ENCODE results near the gene ST3GAL2.
"Not testable (repeated sequence)": the region's sequence is repeated elsewhere in the genome, so short reads cannot be mapped to it uniquely, and the experiment has no call there.

Gene ST3GAL2

DNA sequence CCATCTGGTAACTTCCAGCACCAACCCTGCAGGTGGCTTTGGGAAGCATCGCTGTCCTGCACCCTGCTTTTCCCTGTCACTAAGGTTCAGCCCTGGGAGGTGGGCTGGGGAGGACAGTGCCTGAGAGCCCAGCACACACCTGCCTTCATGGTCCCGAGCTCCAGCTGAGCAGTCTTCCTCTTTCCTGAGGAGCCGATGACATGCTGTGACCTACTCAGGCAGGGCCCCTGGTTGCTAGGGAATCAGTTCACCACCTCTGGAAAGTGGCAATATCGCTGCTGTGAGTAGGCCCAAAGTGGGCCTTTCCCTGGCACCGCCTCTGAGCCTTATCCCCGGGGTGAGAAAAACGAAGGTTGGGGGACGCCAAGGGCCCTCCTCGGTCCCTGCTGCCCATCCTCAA is 17.9 kb downstream of the ST3GAL2 start:
- TF ChIP-seq POLR2AphosphoS5 (IDR thresholded peaks at IDR 0.05; ENCODE audit: low read depth, low read length) (no peak), POLR2A (IDR thresholded peaks at IDR 0.05; ENCODE audit: low read depth, low read length) (no peak), TAF1 (IDR thresholded peaks at IDR 0.05; ENCODE audit: borderline replicate concordance, low read depth, low read length) (no peak)
- DNase-seq (ENCODE audit: insufficient read length) (no peak), FAIRE-seq (no peak)

DNA sequence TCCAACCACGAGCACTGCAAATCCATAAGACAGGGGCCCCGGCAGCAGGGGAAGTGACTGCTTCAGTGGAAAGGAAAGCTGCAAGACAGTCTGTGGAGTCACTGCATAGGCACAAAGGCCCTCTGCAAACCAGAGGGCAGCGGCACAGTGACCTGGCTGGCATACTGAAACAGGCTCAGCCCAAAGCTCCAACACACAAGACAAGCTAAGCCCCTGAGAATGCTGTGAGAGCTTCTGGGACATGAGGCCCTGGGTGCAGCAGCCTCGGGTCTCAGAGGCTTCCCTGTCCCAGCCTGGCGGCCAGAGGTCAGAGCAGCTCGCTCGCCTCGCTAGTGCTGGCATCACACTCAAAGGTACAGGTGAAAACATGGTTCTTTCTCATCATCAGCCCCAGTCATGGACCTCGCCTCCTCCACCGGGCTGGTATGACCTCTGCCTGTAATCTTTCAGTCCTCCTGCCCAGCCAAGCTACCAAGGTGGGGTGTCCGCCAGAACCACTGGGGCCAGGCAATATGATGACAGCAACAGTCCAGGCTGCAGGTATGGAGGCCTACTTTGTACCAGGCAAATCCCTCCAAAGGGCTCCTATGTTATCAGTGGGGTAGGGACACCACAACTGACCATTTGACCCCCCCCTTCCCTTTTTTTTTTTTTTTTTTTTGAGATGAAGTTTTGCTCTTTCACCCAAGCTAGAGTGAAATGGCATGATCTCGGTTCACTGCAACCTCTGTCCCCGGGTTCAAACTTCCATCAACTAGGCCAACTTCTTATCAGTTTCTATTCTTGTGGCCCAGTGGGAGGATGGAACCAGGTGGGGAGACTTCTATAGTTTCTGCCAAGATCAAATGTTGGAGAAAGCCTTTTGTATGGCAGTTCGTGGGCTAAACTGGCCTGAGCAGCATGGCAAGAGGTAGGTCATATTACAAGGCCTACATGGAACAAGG is 19.2 kb downstream of the ST3GAL2 start:
- no peak for TF ChIP-seq TAF1 (IDR thresholded peaks at IDR 0.05; ENCODE audit: borderline replicate concordance, low read depth, low read length)
- DNase-seq (ENCODE audit: insufficient read length) (no peak), FAIRE-seq (no peak)

DNA sequence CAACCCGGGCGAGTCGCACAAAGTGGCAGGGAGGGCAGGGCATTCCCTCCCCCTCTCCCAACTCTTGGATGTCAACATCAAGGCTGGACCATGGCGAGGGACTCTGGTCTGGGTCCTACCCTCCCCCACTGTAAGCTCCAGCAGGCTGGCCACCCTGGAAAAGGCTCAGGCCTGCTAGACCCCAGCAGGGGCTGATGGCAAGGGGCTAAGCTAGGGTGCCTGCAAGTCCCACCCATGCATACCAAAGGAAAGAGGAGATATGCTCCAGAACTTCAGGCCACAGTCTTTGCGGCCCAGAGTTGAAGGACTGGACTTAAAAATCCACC is 19.9 kb downstream of the ST3GAL2 start:
- no peak for FAIRE-seq
- DNase-seq (ENCODE audit: insufficient read length), result no peak
- TF ChIP-seq TAF1 (IDR thresholded peaks at IDR 0.05; ENCODE audit: borderline replicate concordance, low read depth, low read length) (no peak), POLR2AphosphoS5 (IDR thresholded peaks at IDR 0.05; ENCODE audit: low read depth, low read length) (no peak), POLR2A (IDR thresholded peaks at IDR 0.05; ENCODE audit: low read depth, low read length) (no peak)

DNA sequence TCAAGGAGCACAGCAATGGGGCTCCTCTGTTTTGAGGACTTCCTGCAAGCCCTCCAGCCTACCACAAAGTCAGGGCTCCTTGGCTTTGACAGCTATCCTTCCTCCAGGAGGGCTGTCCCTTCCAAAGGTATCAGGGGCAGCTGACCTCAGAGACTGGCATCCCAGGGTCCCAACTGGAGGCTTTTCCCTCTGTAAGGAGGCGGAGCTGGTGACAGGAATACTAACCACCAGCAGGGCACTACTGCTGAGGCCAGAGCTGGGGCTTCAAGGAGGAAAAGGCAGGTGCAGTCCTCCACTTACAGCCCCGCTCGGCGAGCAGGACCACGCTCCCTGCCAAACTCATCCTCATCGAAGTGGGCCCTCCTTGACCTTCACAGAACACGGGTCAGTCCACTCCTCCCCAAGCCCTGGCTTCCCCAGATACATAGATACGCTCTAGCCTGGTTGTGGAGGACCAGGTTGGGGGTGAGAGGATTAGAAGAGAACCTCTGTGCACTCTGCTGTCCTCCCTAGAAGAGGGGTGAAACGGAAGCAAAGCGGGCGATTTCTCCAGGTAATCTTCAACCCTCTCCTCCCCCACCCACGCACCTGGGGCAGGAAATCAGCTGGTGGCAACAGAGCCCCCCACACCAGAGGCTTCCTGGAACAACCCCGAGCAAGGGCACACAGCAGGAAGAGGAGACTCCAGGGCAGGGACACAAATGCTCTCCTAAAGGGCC is 20.5 kb downstream of the ST3GAL2 start:
- FAIRE-seq, result no peak
- no peak for TF ChIP-seq TAF1 (IDR thresholded peaks at IDR 0.05; ENCODE audit: borderline replicate concordance, low read depth, low read length)
- no peak for TF ChIP-seq POLR2AphosphoS5 (IDR thresholded peaks at IDR 0.05; ENCODE audit: low read depth, low read length)
- no peak for TF ChIP-seq POLR2A (IDR thresholded peaks at IDR 0.05; ENCODE audit: low read depth, low read length)
- DNase-seq (ENCODE audit: insufficient read length), result no peak

DNA sequence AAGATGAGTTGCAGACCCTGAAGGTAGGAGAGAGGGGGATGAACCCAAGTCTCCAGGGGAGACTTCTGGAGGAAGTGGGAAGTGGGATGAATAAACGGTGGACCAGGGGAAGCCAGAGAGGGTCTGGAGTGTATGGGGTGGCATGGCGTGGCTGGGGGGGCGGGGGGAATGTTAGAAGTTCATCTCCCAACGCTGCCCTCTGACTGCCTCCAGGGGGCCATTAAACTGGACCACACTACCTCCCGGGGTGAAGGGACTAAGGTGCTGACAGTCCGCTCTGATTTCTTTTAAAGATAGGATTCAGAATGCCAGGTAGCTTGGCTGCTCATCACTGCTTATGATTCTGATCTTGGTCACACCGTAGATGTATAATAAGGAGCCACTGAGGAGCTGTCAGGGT is 21.2 kb downstream of the ST3GAL2 start:
- no peak for TF ChIP-seq POLR2A (IDR thresholded peaks at IDR 0.05; ENCODE audit: low read depth, low read length)
- TF ChIP-seq POLR2AphosphoS5 (IDR thresholded peaks at IDR 0.05; ENCODE audit: low read depth, low read length), result no peak
- TF ChIP-seq TAF1 (IDR thresholded peaks at IDR 0.05; ENCODE audit: borderline replicate concordance, low read depth, low read length), result no peak
- FAIRE-seq (no peak), DNase-seq (ENCODE audit: insufficient read length) (no peak)

DNA sequence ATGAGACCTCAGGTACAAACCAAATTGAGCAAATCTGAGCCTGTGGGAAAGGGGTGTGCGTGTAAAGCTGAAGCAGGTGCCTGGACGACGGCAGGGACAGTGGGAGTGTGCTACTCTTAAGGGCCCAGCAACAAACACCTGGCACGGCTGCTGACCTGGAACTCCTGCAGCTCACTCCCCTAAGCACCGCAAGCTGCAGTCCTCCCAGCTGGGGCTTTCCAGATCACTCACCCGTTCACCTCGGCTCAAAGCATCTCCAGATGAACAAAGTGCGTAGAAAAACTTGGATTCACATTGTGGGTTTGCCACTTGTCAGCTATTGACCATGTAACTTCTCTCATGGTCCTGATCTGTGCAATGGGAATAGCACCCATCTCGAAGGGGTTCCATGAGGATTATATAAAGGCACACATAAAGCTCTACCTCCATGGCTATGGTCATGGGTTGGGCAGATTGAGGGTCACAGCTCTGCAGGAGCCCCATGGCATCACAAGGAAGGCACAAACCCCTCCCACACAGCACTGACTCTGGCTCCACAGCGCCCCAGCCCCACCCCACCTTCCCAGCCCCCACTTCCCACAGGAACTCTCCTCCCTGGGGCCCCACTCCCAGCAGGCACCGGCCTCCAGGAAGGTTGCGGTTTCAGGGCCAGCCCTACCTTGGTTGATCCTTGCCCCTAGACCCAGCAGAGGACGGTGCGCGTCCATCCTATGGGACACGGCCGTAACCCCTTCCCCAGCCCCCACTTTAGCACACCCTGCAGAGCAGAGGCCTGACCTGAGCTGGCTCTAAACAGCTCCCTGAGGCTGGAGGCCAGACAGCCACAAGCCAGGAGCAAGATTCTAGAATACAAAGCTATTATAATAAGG is 21.9 kb downstream of the ST3GAL2 start:
- DNase-seq (ENCODE audit: insufficient read length), result peak; percentile 72
- FAIRE-seq, result peak; percentile 85
- TF ChIP-seq POLR2AphosphoS5 (IDR thresholded peaks at IDR 0.05; ENCODE audit: low read depth, low read length) (0 out of 2 replicates have a peak, but pooled peaks have one; percentile 32), TAF1 (IDR thresholded peaks at IDR 0.05; ENCODE audit: borderline replicate concordance, low read depth, low read length) (no peak), POLR2A (IDR thresholded peaks at IDR 0.05; ENCODE audit: low read depth, low read length) (no peak)

DNA sequence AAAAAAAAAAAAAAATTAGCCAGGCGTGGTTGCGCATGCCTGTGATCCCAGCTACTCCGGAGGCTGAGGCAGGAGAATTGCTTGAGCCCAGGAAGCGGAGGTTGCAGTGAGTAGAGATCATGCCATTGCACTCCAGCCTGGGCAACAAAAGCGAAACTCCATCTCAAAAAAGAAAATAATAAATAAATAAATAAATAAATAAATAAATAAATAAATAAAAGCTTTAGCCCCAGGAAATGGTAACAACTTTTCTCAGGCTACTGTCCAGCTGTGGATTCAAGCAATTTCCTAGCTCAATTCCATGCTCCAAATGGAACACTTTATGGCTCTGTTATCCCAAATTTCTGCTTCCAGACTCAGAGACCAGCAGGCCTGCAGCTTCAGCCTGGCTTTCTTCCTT is 25.3 kb downstream of the ST3GAL2 start:
- DNase-seq (ENCODE audit: insufficient read length); FAIRE-seq: not testable (repeated sequence)

- FAIRE-seq (no peak), DNase-seq (ENCODE audit: insufficient read length) (no peak)
- TF ChIP-seq POLR2AphosphoS5 (IDR thresholded peaks at IDR 0.05; ENCODE audit: low read depth, low read length) (no peak), POLR2A (IDR thresholded peaks at IDR 0.05; ENCODE audit: low read depth, low read length) (no peak), TAF1 (IDR thresholded peaks at IDR 0.05; ENCODE audit: borderline replicate concordance, low read depth, low read length) (no peak)
Observed at GRCh38 chr16:70412385-70412784, 26.5 kb downstream of the ST3GAL2 start.

DNA sequence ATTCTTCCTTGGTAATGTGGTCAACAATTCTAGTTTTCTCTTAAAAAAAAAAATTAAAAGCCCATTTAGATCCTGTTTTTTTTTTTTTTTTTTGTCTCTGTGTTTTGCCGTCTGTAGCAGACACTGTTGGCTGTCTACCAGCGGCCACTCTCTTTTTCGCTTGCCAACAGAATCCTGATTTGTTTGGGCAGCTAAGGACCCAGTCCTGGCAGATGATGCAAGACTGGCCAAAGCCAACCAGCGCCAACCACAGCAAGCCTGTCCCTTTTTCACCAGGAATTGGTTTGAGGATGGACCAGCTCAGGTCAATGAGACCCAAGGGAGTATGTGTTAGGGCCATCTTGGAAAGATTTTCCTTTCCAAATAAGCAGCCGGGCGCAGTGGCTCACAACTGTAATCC is 28.2 kb downstream of the ST3GAL2 start:
- TF ChIP-seq TAF1 (IDR thresholded peaks at IDR 0.05; ENCODE audit: borderline replicate concordance, low read depth, low read length) (no peak), POLR2AphosphoS5 (IDR thresholded peaks at IDR 0.05; ENCODE audit: low read depth, low read length) (no peak), POLR2A (IDR thresholded peaks at IDR 0.05; ENCODE audit: low read depth, low read length) (no peak)
- FAIRE-seq, result no peak

GRCh38 chr16:70407811-70408274 is 31.1 kb downstream of the ST3GAL2 start:
- FAIRE-seq, result no peak
- TF ChIP-seq TAF1 (IDR thresholded peaks at IDR 0.05; ENCODE audit: borderline replicate concordance, low read depth, low read length) (no peak), POLR2AphosphoS5 (IDR thresholded peaks at IDR 0.05; ENCODE audit: low read depth, low read length) (no peak), POLR2A (IDR thresholded peaks at IDR 0.05; ENCODE audit: low read depth, low read length) (no peak)
- no peak for DNase-seq (ENCODE audit: insufficient read length)

More for the DNA sequence above, 28.2 kb downstream of the ST3GAL2 start:
- no peak for DNase-seq (ENCODE audit: insufficient read length)

- not testable (repeated sequence) for FAIRE-seq; DNase-seq (ENCODE audit: insufficient read length)
Observed at GRCh38 chr16:70406104-70406503, 32.8 kb downstream of the ST3GAL2 start.
